H9 (cell line): Measurements from ENCODE around the gene LONRF3. TPM values are rescaled to one million over a fixed set of nuclear protein-coding genes. Genes with fewer than 3 reads are reported as not detected.

Source experiments
- DNase-seq: peaks from one replicate; pipeline ENCODE4 v3.0.0-alpha.2; 2017
- H2AFZ ChIP-seq: one replicate; pipeline ENCODE4 v1.6.1; 2013; ENCODE audit warnings: mild to moderate bottlenecking, low read length, control low read depth, moderate library complexity
- H2AK5ac ChIP-seq: 2 replicates; pipeline ENCODE4 v1.6.1; 2013; ENCODE audit warnings: low read length, control low read depth, mixed read lengths; ENCODE audit not compliant: insufficient read length
- H2BK120ac ChIP-seq: one replicate; pipeline ENCODE4 v1.6.1; 2013; ENCODE audit warnings: low read depth, mild to moderate bottlenecking, low read length, control low read depth, inconsistent platforms; ENCODE audit not compliant: poor library complexity, severe bottlenecking
- H2BK12ac ChIP-seq: 2 replicates; pipeline ENCODE4 v1.6.1; 2013; ENCODE audit warnings: low read length, control low read depth, mixed read lengths, low read depth; ENCODE audit not compliant: insufficient read length
- H2BK15ac ChIP-seq: 2 replicates; pipeline ENCODE4 v1.6.1; 2013; ENCODE audit warnings: low read depth, low read length, control low read depth
- H2BK20ac ChIP-seq: one replicate; pipeline ENCODE4 v1.6.1; 2013; ENCODE audit warnings: low read depth, mild to moderate bottlenecking, low read length, control low read depth, inconsistent platforms; ENCODE audit not compliant: poor library complexity, severe bottlenecking
- H2BK5ac ChIP-seq: 2 replicates; pipeline ENCODE4 v1.6.1; 2013; ENCODE audit warnings: low read length, control low read depth, mixed read lengths; ENCODE audit not compliant: insufficient read length
- H3K14ac ChIP-seq: 2 replicates; pipeline ENCODE4 v1.6.1; 2013; ENCODE audit warnings: low read length, control low read depth; ENCODE audit not compliant: insufficient read depth
- H3K18ac ChIP-seq: 2 replicates; pipeline ENCODE4 v1.6.1; 2013; ENCODE audit warnings: low read depth, mild to moderate bottlenecking, mixed read lengths, low read length, control low read depth; ENCODE audit not compliant: insufficient read length
- H3K23ac ChIP-seq: 2 replicates; pipeline ENCODE4 v1.6.1; 2013; ENCODE audit warnings: low read length, control low read depth, mixed read lengths, low read depth; ENCODE audit not compliant: insufficient read length
- H3K23me2 ChIP-seq: 2 replicates; pipeline ENCODE4 v1.6.1; 2013; ENCODE audit warnings: low read depth, mild to moderate bottlenecking, mixed read lengths, low read length, control low read depth; ENCODE audit not compliant: insufficient read length, poor library complexity, severe bottlenecking
- H3K27ac ChIP-seq: 2 replicates; pipeline ENCODE4 v1.5.1; 2013; ENCODE audit warnings: low read length, control low read depth, mixed read lengths, low read depth; ENCODE audit not compliant: insufficient read length
- H3K27me3 ChIP-seq: 2 replicates; pipeline ENCODE4 v1.6.1; 2013; ENCODE audit warnings: low read length, control low read depth, inconsistent platforms; ENCODE audit not compliant: insufficient read depth
- H3K4ac ChIP-seq: 2 replicates; pipeline ENCODE4 v1.6.1; 2013; ENCODE audit warnings: low read depth, mild to moderate bottlenecking, control low read depth, inconsistent platforms, low read length, moderate library complexity
- H3K4me1 ChIP-seq: 2 replicates; pipeline ENCODE4 v1.6.1; 2013; ENCODE audit warnings: low read length, control low read depth, inconsistent platforms; ENCODE audit not compliant: insufficient read depth
- H3K4me2 ChIP-seq: 2 replicates; pipeline ENCODE4 v1.6.1; 2013; ENCODE audit warnings: low read length, control low read depth, mixed read lengths; ENCODE audit not compliant: insufficient read length, insufficient read depth
- H3K56ac ChIP-seq: 2 replicates; pipeline ENCODE4 v1.6.1; 2013; ENCODE audit warnings: low read depth, mild to moderate bottlenecking, mixed read lengths, low read length, control low read depth; ENCODE audit not compliant: insufficient read length
- H3K79me1 ChIP-seq: 2 replicates; pipeline ENCODE4 v1.6.1; 2013; ENCODE audit warnings: low read depth, mild to moderate bottlenecking, moderate library complexity, low read length, control low read depth, inconsistent platforms; ENCODE audit not compliant: insufficient read depth, poor library complexity, severe bottlenecking
- H3K79me2 ChIP-seq: 2 replicates; pipeline ENCODE4 v1.6.1; 2013; ENCODE audit warnings: low read length, control low read depth, inconsistent platforms; ENCODE audit not compliant: insufficient read depth
- H3K9ac ChIP-seq: 2 replicates; pipeline ENCODE4 v1.6.1; 2013; ENCODE audit warnings: low read length, control low read depth, mixed read lengths; ENCODE audit not compliant: insufficient read length; ENCODE audit errors: extremely low read depth
- H3K9me3 ChIP-seq: one replicate; pipeline ENCODE4 v1.6.1; 2013; ENCODE audit warnings: low read depth, low read length, inconsistent platforms; ENCODE audit not compliant: control insufficient read depth
- H3T11ph ChIP-seq: one replicate; pipeline ENCODE4 v1.6.1; 2013; ENCODE audit warnings: mild to moderate bottlenecking, low read length, control low read depth, inconsistent platforms
- H4K20me1 ChIP-seq: one replicate; pipeline ENCODE4 v1.6.1; 2013; ENCODE audit not compliant: control insufficient read depth, insufficient read length, insufficient read depth
- H4K5ac ChIP-seq: 2 replicates; pipeline ENCODE4 v1.6.1; 2013; ENCODE audit warnings: low read depth, mild to moderate bottlenecking, mixed read lengths, low read length, control low read depth; ENCODE audit not compliant: insufficient read length
- H4K8ac ChIP-seq: replicated peaks from 2 replicates; pipeline ENCODE4 v1.6.1; 2013; ENCODE audit warnings: low read length, control low read depth, mixed read lengths, low read depth; ENCODE audit not compliant: insufficient read length
- H4K91ac ChIP-seq: 2 replicates; pipeline ENCODE4 v1.6.1; 2013; ENCODE audit warnings: low read depth, mild to moderate bottlenecking, moderate library complexity, mixed read lengths, low read length, control low read depth; ENCODE audit not compliant: insufficient read length
- H3K27ac Mint-ChIP-seq, 3 experiments: 2 replicates in 2 of 3; 3 replicates in 1 of 3; pipeline ENCODE4 v1.8.0; 2020 to 2021; ENCODE audit warnings: mixed read lengths in 3 of 3, mild to moderate bottlenecking in 1 of 3, moderate library complexity in 1 of 3
- H3K27me3 Mint-ChIP-seq: 2 replicates; pipeline ENCODE4 v1.8.0; 2021; ENCODE audit warnings: low read depth, mild to moderate bottlenecking, moderate library complexity, mixed read lengths
- H3K36me3 Mint-ChIP-seq, 3 experiments: 2 replicates in 2 of 3; 3 replicates in 1 of 3; pipeline ENCODE4 v1.8.0; 2020 to 2021; ENCODE audit warnings: low read depth in 3 of 3, mixed read lengths in 3 of 3; ENCODE audit not compliant: insufficient read depth in 1 of 3
- H3K4me1 Mint-ChIP-seq, 2 experiments: 2 replicates each; pipeline ENCODE4 v1.8.0; 2020; ENCODE audit warnings: mixed read lengths in 2 of 2
- H3K4me3 Mint-ChIP-seq, 2 experiments: 2 replicates in 1 of 2; 3 replicates in 1 of 2; pipeline ENCODE4 v1.8.0; 2020 to 2021; ENCODE audit warnings: mild to moderate bottlenecking in 2 of 2, mixed read lengths in 2 of 2, moderate library complexity in 1 of 2
- H3K9me3 Mint-ChIP-seq, 2 experiments: 2 replicates in 1 of 2; 3 replicates in 1 of 2; pipeline ENCODE4 v1.8.0; 2020; ENCODE audit warnings: mild to moderate bottlenecking in 2 of 2, mixed read lengths in 2 of 2, moderate library complexity in 1 of 2
- CTCF ChIP-seq: fragments of 200-600 bp; sonication (generic); conservative IDR thresholded peaks from 3 replicates; pipeline ENCODE4 v1.8.0; 2021; ENCODE audit warnings: antibody characterized with exemption, mild to moderate bottlenecking
- WGBS: extraction: QIAGEN DNeasy Blood & Tissue Kit; methylation state at CpG from one replicate; pipeline ENCODE4 v1.1.7; 2013; ENCODE audit warnings: missing lambda C conversion rate, low lambda C conversion rate, mixed read lengths; ENCODE audit not compliant: insufficient read length; ENCODE audit errors: extremely low coverage; 5-methylcytosine and 5-hydroxymethylcytosine counted together
- total RNA-seq: library from RNA; stranded (reverse); gene quantifications from 2 replicates; pipeline ENCODE4 v1.2.1, GENCODE V29; 2021

The LONRF3 gene
- total RNA-seq, 1 experiment from 2014 or later: 0.33 TPM

DNA sequence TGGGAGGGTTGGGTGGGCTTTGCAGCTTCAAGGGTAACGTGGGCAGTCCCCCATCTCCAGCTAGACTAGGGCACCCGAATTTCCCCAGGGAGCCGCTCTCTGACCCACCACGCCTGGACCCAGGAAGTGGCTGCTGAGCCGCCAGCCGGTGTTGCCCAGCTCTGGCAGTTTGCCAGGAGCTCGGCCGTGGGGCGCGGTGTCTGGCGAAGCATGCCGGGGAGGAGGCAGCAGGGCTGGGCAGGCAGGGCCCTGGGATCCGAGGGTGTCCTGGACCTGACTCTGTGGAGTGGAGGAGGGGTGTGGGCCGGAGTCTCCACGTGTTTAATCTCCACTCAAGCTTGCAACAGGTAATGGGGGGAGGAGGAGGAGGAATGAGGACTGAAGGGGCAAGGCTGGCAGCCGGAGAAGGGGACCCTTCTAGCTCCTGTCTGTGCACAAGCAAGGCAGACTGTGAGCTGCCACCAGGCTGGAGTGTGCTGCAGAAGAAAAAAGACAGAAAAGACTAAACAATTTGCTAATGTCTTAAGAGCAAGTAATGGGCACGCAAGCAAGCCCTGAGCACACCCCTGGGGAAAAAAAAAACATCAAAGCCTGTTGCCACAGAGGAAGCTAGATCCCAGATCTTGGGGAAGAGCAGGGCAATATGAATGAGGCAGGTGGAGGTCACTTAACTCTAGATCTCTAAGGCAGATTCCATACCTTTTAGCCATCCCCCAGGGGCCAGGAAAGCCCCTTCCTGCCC is 2.4 kb downstream of the LONRF3 start:
- Histone ChIP-seq H4K8ac (no peak overlapping the region), H2BK12ac (no peak overlapping the region), H3K79me2 (no peaks in the 10 kb centered on the region), H2BK5ac (no peak overlapping the region), H3K18ac (no peak overlapping the region), H3K79me1 (no peaks in the 10 kb centered on the region), H3K14ac (no peak overlapping the region), H3K4ac (no peak overlapping the region), H3T11ph (no peak overlapping the region), H3K56ac (no peak overlapping the region), H3K9ac (no peak overlapping the region), H4K5ac (no peak overlapping the region), H3K23ac (no peak overlapping the region), H3K9me3 (peaks cover 26% of the 10 kb centered on the region), H3K4me2 (peak overlapping the region; percentile 41), H2BK15ac (no peak overlapping the region), H3K4me1 (no peaks in the 10 kb centered on the region), H2BK20ac (no peak overlapping the region), H2AFZ (no peak overlapping the region), H3K27ac (no peak overlapping the region), H4K20me1 (no peaks in the 10 kb centered on the region), H3K27me3 (peaks cover 61% of the 10 kb centered on the region), H2AK5ac (no peak overlapping the region), H3K23me2 (no peaks in the 10 kb centered on the region), H4K91ac (no peak overlapping the region), H2BK120ac (no peak overlapping the region)
- peaks cover 100% of the 10 kb centered on the region for H3K27me3 Mint-ChIP-seq
- peaks cover 3 to 10% of the 10 kb centered on the region in 2 experiments; a peak in 3 of 4 replicates for H3K4me1 Mint-ChIP-seq
- H3K27ac Mint-ChIP-seq: no peak overlapping the region
- no peak for TF ChIP-seq CTCF
- no peak for DNase-seq
- H3K36me3 Mint-ChIP-seq: peaks cover 2 to 4% (median 3%) of the 10 kb centered on the region in 3 experiments; a peak in 6 of 7 replicates
- no CpG with 5 or more reads among the region's 17 CpGs for whole genome bisulfite sequencing
- peak overlapping the region in 1 of 2 experiments; percentile 14; a peak in 1 of 5 replicates for H3K4me3 Mint-ChIP-seq
- peaks cover 55 to 69% of the 10 kb centered on the region in 2 experiments for H3K9me3 Mint-ChIP-seq
